Measurements from ENCODE around the gene CD84.
A peak's percentile ranks its signal among the peaks of the same experiment; 100 is the strongest.
"Not testable (repeated sequence)": the region's sequence is repeated elsewhere in the genome, so short reads cannot be mapped to it uniquely, and the experiment has no call there.

CD84 gene

DNA sequence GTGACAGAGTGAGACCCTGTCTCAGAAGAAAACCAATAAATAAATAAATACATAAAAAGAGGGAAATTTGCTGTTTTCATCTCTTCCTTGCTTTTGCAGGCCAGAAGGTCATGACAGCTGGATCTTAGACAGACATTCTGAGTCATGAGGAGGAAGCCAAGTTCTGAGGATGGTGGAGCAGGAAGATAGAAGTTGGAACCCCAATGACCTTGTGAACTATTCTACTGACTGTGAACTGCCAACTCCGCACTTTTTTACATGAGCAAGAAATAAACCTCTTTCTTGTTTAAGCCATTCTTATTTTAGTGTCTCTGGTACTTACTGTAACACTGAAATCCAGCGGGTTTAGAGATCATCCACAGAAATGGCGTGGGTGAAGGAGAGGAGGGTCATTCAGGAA lies 8.5 kb downstream of the CD84 start:
- DNase-seq: no peak

DNA sequence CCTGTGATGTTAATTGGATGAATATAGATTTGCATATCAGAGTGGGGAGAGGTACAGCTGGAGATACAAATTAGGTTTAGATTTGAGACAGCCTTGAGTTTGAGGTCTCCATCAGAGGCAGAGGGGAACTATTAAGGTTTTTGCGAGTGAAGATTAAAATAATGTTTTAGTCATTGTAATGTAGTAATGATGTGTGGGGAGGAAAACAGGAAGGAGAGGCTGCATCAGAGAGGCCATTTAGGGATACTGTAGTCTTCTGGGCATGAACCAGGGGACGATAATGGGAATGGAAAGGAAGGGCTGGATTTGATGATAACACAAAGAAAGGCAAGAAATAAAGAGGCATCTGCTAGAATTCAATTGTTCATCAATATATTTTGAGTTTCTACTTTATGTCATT lies 9.5 kb downstream of the CD84 start:
- DNase-seq: no peak

DNA sequence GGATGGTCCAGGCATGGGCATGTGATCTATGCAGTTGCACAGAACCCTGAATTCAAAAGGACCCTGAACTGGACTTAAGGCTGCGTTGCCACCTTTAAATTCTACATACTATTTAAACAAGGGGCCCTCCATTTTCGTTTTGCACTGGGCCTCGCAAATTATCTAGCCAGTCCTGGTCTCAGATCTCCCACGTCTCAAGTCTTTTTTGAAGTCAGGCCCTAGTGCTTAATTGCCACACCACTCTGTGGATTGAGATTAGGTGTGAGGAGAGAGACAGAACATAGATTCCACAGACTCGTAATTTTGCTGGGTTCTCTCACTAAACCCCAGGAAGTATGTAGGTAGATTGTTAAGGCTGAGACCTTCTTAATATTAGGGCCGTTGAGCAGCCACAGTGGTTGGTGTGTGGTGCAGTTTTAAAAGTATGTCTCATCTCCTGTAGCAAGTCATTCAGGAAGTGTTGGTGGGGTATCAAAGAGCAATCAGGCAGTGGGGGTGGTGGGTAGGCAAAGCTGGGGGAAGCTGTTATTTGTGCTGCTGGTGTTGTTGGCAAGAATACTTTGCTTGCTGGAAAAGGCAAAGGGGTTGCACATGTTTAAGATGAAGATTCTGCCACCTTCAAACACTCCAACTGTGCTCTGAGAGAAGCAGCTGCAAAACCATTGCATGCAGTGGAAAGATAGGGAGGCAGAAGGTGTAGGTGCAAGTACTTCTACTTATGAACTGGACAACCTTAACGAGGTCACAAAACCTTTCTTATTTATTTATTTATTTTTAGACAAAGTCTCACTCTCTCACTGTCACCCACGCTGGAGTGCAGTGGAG lies 11.2 kb downstream of the CD84 start:
- no peak for DNase-seq

DNA sequence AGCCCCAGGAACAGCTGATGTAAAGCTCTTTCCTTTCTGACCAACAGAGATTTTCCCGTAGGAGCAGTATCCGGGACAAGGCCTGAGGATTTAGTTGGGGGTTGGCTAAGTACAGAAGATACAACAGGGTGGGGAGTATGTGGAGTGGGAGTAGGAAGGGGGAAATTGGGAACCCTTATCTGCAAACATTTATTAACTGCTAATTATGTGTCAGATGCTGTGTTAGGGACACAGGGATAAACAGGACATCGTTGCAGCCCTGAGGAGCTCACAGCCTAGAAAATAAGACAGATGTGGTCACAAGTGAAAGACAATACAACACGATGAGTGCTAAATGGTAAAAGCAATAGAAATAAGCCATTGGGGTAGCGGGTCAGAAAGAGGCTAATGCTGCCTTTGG lies 12.0 kb downstream of the CD84 start:
- no peak for DNase-seq

DNA sequence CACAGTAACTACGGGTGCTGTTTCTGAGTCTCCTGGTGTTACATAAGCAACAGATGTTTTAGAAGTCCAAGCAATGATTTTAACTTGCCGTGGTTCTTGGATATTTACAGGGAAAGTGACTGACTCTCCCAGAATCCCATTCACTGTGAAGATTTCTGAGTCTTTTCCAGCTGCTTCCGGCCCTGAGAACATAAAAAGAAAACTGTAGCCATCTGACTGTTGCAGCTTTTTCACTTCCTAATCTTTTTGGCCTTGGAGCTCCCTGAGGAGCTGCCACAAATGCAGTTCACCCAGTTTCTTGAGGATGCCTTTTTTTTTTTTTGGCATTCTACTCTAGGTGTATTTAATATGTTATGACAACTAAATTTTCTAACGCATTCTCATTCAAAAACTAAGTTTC lies 13.7 kb downstream of the CD84 start:
- no peak for DNase-seq

DNA sequence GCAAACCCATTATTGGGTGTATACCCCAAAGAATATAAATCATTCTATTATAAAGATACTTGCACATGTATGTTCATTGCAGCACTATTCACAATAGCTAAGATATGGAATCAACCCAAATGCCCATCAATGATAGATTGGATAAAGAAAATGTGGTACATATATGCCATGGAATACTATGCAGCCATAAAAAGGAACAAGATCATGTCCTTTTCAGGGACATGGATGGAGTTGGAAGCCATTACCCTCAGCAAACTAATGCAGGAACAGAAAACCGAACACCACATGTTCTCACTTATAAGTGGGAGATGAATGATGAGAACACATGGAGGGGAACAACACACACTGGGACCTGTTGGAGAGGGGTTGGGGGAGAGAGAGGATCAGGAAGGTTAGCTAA lies 16.1 kb downstream of the CD84 start:
- not testable (repeated sequence) for DNase-seq

DNA sequence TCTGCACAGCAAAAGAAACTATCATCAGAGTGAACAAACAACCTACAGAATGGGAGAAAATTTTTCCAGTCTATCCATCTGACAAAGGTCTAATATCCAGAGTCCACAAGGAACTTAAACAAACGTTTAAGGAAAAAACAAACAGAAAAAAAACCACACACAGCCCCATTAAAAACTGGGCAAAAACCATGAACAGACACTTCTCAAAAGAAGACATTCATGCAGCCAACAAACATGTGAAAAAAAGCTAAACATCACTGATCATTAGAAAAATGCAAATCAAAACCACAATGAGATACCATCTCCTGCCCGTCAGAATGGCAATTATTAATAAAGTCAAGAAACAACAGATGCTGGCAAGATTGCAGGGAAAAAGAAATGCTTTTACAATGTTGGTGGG lies 16.6 kb downstream of the CD84 start:
- not testable (repeated sequence) for DNase-seq

DNA sequence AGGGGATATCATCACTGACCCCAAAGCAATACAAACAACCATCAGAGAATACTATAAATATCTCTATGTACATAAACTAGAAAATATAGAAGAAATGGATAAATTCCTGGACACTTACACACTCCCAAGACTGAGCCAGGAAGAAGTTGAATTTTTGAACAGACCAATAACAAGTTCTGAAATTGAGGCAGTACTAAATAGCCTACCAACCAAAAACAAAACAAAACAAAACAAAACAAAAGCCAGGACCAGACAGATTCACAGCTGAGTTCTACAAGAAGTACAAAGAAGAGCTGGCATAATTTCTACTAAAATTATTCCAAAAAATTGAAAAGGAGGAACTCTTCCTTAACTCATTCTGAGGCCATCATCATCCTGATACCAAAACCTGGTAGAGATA lies 18.5 kb downstream of the CD84 start:
- DNase-seq: no peak

DNA sequence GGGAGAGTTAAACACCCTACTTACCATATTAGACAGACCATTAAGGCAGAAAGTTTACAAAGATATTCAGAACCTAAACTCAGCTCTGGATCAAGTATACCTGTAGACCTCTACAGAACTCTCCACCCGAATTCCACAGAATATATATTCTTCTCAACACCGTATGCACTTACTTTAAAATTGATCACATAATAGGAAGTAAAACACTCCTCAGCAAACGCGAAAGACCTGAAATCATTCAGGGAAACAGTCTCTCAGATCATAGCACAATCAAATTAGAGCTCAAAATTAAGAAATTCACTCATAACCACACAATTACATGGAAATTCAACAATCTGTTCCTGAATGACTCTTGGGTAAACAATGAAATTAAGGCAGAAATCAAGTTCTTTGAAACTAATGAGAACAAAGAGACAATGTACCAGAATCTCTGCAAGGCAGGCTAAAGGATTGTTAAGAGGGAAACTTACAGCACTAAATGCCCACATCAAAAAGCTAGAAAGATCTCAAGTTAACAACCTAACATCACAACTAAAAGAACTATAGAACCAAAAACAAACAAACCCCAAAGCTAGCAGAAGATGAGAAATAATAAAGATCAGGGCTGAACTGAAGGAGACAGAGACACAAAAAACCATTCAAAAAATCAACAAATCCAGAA lies 19.1 kb downstream of the CD84 start:
- DNase-seq: no peak

DNA sequence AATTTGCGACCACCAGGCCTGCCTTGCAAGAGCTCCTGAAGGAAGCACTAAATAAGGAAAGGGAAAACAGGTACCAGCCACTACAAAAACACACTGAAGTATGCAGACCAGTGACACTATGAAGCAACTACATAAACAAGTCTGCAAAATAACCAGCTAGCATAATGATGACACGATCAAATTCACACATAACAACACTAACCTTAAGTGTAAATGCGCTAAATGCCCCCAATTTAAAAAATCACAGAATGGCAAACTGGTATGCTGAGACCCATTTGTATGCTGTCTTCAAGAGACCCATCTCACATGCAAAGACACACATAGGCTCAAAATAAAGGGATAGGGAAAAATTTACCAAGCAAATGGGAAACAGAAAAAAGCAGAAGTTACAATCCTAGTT lies 19.9 kb downstream of the CD84 start:
- DNase-seq: not testable (repeated sequence)

DNA sequence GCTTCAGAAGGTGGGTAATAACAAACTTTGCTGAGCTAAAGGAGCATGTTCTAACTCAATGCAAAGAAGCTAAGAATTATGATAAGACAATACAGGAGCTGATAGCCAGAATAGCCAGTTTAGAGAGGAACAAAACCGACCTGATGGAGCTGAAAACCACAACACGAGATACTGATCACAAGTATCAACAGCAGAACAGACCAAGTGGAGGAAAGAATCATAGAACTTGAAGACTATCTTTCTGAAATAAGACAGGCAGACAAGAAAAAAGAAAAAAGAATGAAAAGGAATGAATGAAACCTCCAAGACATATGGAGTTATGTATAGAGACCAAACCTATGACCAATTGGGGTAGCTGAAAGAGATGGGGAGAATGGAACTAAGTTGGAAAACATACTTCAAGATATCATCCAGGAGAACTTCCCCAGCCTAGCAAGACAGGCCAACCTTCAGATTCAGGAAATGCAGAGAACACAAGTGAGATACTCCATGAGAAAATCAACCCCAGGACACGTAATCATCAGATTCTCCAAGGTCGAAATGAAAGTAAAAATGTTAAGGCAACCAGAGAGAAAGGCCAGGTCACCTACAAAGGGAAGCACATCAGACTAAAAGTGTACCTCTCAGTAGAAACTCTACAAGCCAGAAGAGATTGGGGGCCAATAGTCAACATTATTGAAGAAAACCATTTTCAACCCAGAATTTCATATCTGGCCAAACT lies 20.5 kb downstream of the CD84 start:
- DNase-seq: no peak

DNA sequence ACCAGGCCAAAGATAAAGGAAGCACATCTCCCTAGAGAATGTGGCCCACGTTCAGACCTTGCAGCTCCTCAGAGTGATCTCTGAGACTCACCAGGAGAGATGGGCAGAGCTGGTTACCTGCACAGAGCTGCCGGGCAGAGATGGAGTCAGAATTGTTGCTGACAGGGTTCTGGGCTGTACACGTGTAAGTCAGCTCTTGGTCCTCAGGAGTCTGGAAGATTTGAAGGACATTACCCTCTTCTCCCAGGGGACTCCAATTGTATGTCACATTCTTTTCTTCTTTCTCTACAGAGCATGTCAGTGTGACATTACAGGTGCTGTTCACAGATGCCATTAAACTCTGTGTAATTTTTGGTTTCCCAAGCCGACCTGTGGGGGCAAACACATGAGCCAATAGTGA lies 25.5 kb downstream of the CD84 start:
- DNase-seq: no peak

DNA sequence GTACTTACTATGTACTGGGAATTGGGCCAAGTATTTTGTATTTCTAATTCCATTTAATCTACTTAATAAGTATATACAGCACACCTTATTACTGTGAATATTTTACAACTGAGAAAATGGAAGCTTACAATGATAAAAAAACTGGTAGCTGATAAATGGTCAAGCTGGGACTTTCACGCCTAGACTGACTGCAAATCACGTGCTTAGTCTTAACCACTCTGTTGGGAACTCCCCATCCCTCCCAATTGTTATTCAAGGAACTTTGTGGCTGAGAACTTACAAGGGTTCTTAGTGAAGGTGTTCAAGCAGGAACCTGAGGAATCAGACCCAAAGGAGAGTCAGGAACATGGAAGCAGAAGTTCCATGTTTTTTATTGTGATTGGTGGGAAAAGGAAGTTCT lies 26.9 kb downstream of the CD84 start:
- no peak for DNase-seq

DNA sequence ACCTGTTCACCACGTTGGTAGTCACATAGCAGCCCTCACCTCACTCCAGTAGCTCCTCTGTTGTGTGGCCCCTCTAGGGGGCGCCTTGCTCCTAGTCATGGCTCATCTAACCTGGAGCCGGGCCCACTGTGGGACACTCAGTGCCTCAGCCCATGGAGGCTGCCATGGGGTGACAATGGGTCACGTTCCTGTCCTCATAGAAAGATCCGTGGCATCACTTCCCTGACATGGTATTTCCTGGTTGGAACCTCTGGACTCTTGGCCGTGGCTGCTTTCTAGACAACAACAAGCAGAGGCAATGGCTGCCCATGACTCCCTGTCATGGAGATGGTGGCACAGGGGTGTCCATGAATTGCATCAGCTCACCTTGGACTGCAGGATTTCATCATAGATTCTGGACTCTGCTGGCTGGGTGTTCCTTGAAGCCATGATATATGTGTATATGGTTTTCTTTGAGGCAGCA lies 28.7 kb downstream of the CD84 start:
- DNase-seq: no peak

DNA sequence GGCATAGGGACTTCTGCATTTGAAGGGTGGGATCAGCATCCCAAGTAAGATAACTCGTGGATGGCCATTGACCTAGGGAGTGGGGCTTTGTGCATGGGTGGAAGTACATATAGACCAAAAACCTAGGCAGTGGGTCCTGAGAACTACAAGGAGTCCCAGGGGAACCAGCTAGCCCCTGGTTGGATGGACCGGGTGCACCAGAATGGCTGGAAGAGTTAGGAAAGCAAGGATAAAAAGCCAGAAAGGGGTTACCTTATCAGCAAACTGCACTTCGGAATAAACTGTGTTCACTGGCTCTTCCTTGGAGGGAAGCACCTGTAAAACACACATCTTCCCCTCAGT lies 29.7 kb downstream of the CD84 start:
- no peak for DNase-seq

DNA sequence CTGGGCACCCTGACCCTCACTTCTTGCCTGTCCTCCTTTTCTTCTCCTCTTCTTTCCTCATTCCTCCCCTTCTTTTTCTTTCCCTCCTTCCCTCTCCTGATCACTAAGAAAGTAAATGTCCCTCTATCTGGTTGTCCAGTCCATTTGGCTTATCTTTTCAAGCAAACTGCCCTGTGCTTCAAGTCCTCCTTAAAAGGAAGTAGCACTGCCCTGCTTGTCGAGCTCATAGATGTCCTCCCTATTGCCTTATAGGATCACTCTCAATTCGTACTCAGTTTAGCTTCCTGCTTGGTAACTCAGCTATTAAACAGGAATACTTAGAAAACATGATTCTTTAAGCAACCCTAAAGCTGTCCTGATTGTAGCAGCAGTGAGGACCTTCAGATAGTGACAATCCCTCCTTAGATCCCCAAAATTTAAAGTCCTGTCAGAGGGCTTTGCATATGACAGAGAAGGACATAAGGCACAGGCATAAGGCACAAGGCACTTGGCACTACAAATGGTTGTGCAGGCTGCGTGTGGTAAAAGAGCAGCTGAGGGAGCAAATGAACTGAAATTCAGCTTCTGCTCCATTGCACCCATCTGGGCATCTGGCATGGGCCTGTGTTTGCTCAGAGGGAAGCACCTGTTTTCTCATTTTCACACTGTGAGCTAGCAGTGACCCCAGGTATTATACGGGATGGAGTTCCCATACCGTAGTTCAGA lies 30.2 kb downstream of the CD84 start:
- DNase-seq: no peak

DNA sequence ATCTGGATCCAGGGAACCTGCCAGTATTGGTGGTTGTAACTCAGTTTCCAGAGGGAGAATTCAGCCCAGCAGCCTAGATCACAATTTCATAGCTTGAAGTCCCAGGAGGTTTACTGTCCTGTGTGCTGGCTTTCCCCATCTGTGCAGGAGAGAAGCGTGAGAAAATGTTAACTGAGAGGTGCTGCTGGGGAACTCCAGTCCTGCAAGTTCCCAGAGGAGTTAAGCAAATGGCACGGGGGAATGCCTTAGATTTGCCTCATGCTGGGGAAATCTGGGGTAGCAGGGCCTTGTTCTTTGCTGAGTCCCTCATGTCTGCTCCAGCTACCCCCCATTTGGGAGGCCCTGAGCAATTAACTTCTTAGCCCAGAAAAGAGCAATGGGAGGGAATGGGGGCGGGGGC lies 31.1 kb downstream of the CD84 start:
- DNase-seq: no peak

DNA sequence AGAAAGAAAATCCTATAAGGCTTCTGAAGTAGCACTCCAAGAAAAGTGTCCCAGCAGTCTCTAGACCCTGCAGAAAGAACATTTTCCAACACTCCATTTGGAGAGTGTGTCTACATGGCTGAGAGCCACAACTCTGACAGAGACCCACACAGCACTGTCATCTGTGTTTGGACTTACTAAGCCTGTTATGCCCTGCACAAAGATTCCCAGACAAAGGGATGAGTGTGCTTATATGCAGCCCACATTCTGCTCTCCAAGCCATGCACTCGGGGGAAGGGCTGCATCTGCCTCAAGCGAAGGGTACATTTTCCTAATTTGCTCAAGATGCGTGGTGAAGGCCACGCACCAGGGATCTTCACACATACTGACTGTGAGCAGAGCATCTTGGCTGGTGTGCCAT lies 31.9 kb downstream of the CD84 start:
- DNase-seq: no peak

DNA sequence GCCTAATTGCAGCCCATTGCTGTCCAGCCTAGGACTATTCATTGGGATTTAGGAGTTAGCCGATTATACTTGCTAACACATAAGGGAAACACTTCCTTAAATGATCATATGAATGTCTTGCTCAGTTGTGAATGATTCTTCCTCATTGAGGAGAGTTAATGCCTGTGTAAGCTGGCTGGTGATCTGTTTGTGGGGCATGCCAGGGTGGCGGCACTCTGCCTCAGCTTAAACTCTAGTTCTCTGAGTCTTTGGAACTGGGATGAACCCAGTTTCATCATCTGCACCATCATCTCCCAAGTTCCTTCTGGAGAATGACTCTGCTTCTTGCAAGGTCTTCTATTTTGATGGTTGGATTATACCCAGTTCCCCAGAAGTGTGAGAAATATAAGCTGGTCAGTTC lies 32.4 kb downstream of the CD84 start:
- no peak for DNase-seq

DNA sequence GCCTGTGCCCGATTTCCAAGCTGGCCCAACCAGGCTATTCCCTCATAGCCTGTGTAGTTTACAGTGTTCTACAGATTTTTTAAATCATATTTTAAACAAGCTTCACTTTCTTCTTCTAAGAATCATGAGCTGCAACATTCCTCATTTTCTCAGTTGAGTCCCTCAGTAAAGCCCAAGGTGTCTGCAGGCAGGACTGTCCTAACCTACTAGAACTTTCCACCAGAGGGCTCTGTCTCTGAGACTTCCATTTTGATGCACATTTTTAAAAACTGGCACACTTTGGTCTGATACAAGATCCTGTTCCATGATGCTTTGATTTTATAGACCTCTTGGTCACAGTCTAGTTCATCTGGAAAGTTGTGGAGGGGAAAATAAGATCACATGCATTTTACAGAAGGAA lies 34.6 kb downstream of the CD84 start:
- no peak for DNase-seq

DNA sequence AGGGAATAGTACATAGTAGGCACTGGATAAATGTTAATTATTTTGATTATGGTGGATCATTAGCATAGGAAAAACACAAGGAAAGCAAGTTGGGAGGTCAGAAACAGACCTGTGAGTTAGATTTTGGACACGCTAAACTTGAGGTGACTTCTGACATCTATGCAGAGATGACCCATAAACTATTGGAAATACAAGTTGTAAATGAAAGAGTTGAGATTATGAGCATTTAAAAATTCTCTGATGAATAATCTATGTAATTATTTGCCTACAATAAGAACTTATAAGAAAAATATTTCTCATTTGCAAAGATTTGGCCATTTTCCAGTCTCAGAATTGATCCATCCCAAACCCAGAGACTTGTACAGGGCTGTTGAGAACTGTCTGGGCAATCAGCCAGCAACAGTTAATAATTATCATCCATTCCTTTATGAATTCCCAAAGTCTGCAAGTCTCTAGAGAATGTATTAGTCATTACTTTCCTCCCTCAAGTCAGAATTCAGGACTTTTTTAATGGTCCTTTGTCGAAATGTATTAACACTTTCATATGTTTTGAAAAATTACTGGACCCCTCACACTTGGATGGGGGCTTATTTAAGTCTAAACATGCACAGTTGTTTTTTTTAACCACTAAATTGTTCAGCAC lies 36.9 kb downstream of the CD84 start:
- DNase-seq: peak; percentile 33

DNA sequence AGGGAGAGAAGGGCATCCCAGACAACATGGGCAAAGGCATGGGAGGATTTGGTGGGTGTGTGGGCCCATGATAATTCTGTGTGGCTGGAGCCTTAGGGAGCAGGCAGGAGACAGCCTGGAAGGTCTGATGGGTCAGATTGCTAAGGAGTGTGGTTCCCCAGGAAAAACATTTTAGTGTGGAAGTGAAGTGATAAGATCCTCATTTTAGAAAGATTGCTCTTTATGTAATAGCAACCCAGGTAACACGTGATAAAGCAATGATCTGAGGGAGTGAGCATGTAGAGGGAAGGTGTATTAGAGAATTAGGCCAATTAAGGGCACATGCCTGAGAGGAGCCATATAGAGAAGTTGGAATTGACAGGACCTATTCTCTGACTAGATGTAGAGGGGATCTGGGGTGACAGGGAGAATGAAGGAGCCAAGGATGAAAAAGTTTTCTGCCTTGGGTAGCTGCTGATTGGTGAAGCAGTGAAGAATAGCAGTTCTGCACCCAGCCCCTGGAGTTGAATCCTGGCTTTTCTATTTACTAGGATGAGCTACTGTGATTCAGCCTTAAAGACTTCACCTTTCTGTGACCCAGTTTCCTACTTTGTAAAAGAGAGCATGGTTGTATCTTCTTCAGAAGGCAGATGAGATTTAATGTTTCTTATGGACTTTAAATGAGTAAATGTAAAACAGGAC lies 37.5 kb downstream of the CD84 start:
- DNase-seq: no peak
